ENCODE measurements around the gene BCAS1. TPM values are rescaled to one million over a fixed set of nuclear protein-coding genes. Genes with fewer than 3 reads are reported as not detected.

The BCAS1 gene
- total RNA-seq, 2 donors from 2014 or later, result 32.0 to 58.6 TPM

DNA sequence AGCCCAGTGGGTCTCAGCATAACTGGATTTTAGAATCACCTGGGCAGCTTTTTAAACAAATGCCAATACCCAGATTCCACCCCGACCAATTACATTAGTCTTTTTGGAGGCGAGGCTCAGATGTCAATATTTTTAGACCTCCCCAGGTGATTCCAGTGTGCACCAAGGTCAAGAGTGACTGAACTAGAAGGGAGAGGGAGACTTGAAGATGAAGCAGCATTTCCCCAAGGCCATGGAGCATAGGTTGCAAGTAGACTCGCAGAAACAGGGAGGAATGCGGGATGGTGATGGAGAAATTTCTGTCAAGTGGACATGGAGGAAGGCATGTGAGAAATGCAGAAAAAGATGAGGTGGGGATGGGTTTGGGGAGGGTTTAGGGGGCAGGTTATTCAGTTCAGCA, 64.9 kb downstream of the BCAS1 start:
- TF ChIP-seq CTCF (IDR thresholded peaks at IDR 0.05), result no peak
- no peak for TF ChIP-seq POLR2A (IDR thresholded peaks at IDR 0.05)
- no peak for TF ChIP-seq POLR2AphosphoS5 (IDR thresholded peaks at IDR 0.05)
- intact Hi-C loops (cut with DNase I), result no loop called here
- Histone ChIP-seq H3K4me3 (no peak overlapping the region), H3K9me3 (no peaks in the 10 kb centered on the region), H3K27me3 (replicated peaks; ENCODE audit: insufficient read depth) (no peaks in the 10 kb centered on the region), H3K36me3 (no peaks in the 10 kb centered on the region), H3K4me1 (replicated peaks) (no peaks in the 10 kb centered on the region), H3K27ac (no peak overlapping the region)
- WGBS, result 96% methylated on average over 4 of the region's 4 CpGs
- no peak for DNase-seq (ENCODE audit: low spot score)

DNA sequence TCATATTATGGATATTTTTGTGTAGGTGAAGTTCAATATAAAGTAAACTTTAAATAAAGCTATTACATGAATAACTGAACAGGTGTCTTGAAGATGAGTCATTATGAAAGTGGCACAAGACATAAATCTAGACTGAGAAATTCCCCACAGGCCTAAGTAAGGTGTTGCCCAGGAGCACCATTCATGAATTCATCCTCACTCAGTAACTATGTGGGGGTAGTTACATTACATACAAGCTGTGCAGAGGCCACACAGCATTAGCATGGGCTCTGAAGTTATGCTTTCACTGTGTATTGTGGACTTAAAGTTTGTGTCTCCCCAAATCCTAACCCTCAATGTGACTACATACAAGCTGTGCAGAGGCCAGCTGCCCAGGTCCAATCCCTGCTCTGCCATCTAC, 65.9 kb downstream of the BCAS1 start:
- TF ChIP-seq POLR2AphosphoS5 (IDR thresholded peaks at IDR 0.05) (no peak), POLR2A (IDR thresholded peaks at IDR 0.05) (no peak)
- intact Hi-C loops (cut with DNase I), result no loop called here
- Histone ChIP-seq H3K36me3 (no peaks in the 10 kb centered on the region), H3K4me3 (no peak overlapping the region), H3K27ac (no peak overlapping the region), H3K27me3 (replicated peaks; ENCODE audit: insufficient read depth) (no peaks in the 10 kb centered on the region), H3K9me3 (no peaks in the 10 kb centered on the region), H3K4me1 (replicated peaks) (no peaks in the 10 kb centered on the region)
- DNase-seq (ENCODE audit: low spot score), result no peak

DNA sequence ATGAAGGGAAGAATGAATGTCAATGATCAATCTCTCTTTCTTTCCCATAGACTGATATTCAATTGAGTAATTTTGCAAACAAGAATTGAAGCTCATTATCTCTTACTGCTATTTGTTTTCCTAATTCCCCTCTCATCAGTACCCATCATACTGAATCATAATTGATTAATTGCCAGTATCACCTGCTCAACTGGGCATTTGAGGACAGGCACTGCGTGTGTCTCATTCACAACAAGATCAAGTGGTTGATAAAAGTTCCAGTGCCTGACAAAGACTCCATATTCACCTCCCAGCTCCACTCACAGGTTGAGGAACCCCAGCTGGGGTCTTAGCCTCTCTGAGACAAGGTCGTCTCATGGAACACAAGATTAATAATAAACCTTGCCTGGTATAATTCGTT, 67.7 kb downstream of the BCAS1 start:
- no peaks in the 10 kb centered on the region for H3K9me3 ChIP-seq
- no peaks in the 10 kb centered on the region for H3K4me1 ChIP-seq (replicated peaks)
- no peaks in the 10 kb centered on the region for H3K27me3 ChIP-seq (replicated peaks; ENCODE audit: insufficient read depth)
- H3K4me3 ChIP-seq, result no peak overlapping the region
- intact Hi-C loops (cut with DNase I), result no loop called here
- DNase-seq (ENCODE audit: low spot score), result no peak
- TF ChIP-seq POLR2A (IDR thresholded peaks at IDR 0.05) (no peak), CTCF (IDR thresholded peaks at IDR 0.05) (no peak), POLR2AphosphoS5 (IDR thresholded peaks at IDR 0.05) (no peak)
- H3K36me3 ChIP-seq, result no peaks in the 10 kb centered on the region
- no peak overlapping the region for H3K27ac ChIP-seq
- WGBS, result 32% methylated on average over 3 of the region's 3 CpGs

DNA sequence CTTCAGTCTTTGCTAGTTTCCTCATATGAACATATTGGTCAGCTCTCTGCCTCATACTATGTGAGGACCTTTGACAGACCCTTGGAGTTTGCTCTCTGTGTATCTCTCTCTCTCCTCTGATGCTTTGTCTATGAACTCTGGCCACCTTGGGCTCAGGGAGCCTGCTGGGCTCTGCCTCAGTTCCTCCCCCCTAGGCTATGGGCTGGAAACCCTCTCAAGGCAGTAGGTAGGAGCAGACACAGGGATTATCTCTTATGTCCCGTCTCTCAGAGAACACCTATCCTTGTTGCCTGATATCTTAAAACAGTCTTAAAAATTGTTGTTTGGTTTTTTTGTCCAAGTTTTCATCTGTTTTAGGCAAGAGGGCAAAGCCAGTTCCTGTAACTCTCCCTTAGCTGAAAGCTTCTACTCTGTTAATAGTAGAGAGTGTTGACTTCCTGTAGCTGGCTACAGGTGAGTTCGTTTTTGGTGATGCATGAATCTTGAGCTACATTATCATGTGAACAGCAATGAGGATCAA, 68.3 kb downstream of the BCAS1 start:
- intact Hi-C loops (cut with DNase I), result no loop called here
- H3K27me3 ChIP-seq (replicated peaks; ENCODE audit: insufficient read depth), result no peaks in the 10 kb centered on the region
- no peaks in the 10 kb centered on the region for H3K4me1 ChIP-seq (replicated peaks)
- H3K9me3 ChIP-seq, result no peaks in the 10 kb centered on the region
- no peak overlapping the region for H3K27ac ChIP-seq
- no peak overlapping the region for H3K4me3 ChIP-seq
- H3K36me3 ChIP-seq, result no peaks in the 10 kb centered on the region
- TF ChIP-seq CTCF (IDR thresholded peaks at IDR 0.05), result no peak
- TF ChIP-seq POLR2A (IDR thresholded peaks at IDR 0.05), result no peak
- TF ChIP-seq POLR2AphosphoS5 (IDR thresholded peaks at IDR 0.05), result no peak
- DNase-seq (ENCODE audit: low spot score), result no peak
- 88% methylated on average over 2 of the region's 2 CpGs for WGBS

GRCh38 chr20:54000914-54001313, 69.5 kb downstream of the BCAS1 start:
- no peak for TF ChIP-seq POLR2AphosphoS5 (IDR thresholded peaks at IDR 0.05)
- TF ChIP-seq CTCF (IDR thresholded peaks at IDR 0.05), result no peak
- TF ChIP-seq POLR2A (IDR thresholded peaks at IDR 0.05), result no peak
- Histone ChIP-seq H3K9me3 (no peaks in the 10 kb centered on the region), H3K27ac (no peak overlapping the region), H3K4me3 (no peak overlapping the region), H3K36me3 (no peaks in the 10 kb centered on the region), H3K4me1 (replicated peaks) (no peaks in the 10 kb centered on the region), H3K27me3 (replicated peaks; ENCODE audit: insufficient read depth) (no peaks in the 10 kb centered on the region)
- DNase-seq (ENCODE audit: low spot score), result no peak
- intact Hi-C loops (cut with DNase I), result no loop called here
- WGBS, result 58% methylated on average over 2 of the region's 2 CpGs

Measured in prostate gland (tissue), 2 donors.